Measurements from ENCODE around the gene UBE2E3. TPM values are rescaled to one million over a fixed set of nuclear protein-coding genes. Genes with fewer than 3 reads are reported as not detected.

Gene UBE2E3
- total and polyA plus RNA-seq, 2 of the 13 experiments (the other 11 are each of a cell fraction or from before 2014, with no cell fraction given) = 45.7 to 92.6 TPM

GRCh38 chr2:181036848-181037603 is 56.6 kb downstream of the UBE2E3 start (continued):
- TF ChIP-seq ZUFSP (CRISPR knock-in tag; IDR thresholded peaks at IDR 0.05; ENCODE audit: borderline replicate concordance) (no peak), CBX2 (IDR thresholded peaks at IDR 0.05; ENCODE audit: low read depth, low read length) (no peak), CBX2 (CRISPR knock-in tag; IDR thresholded peaks at IDR 0.05; ENCODE audit: low read depth) (no peak), SATB2 (CRISPR knock-in tag; IDR thresholded peaks at IDR 0.05) (no peak)

GRCh38 chr2:181037922-181038321 is 57.5 kb downstream of the UBE2E3 start:
- H4K20me1 ChIP-seq (ENCODE audit: insufficient read depth, low read length) = no peaks in the 10 kb centered on the region
- H3K4me2 ChIP-seq (ENCODE audit: low read depth, low read length) = no peak overlapping the region
- H3K36me3 ChIP-seq (replicated peaks in 1 of 2; ENCODE audit: control insufficient read depth in 1 of 2, insufficient read depth in 2 of 2, low read length in 2 of 2) = no peaks in the 10 kb centered on the region
- CTCF ChIA-PET (ENCODE audit: low intra/inter-chr PET ratio, low total read pairs) = no interaction called here
- in situ Hi-C loops (cut with HindIII; ENCODE audit: extremely low pct_ligation_motif_present, low pct_unique_long_range_greater_than_20kb) (no loop called here), intact Hi-C loops (cut with micrococcal nuclease; ENCODE audit: unreplicated experiment) (no loop called here)
- H2AFZ ChIP-seq (ENCODE audit: low read length) = no peak overlapping the region
- no peak for ATAC-seq
- H3K79me2 ChIP-seq (ENCODE audit: insufficient read depth, low read length) = peaks cover 4% of the 10 kb centered on the region
- no peaks in the 10 kb centered on the region for H3K9me3 ChIP-seq (ENCODE audit: low read length)
- H3K27ac ChIP-seq (ENCODE audit: extremely low read length, insufficient read depth, low read length) = no peak overlapping the region
- no peaks in the 10 kb centered on the region for H3K4me1 ChIP-seq (ENCODE audit: insufficient read depth, low read length)
- 96% methylated on average over 1 of the region's 1 CpG for WGBS (ENCODE audit: low lambda C conversion rate)
- FAIRE-seq = no peak
- no peak for DNase-seq (ENCODE audit: low spot score)
- H3K9ac ChIP-seq (ENCODE audit: insufficient read depth, low read depth, low read length) = no peak overlapping the region
- no peaks in the 10 kb centered on the region for H3K27me3 ChIP-seq (ENCODE audit: control insufficient read depth in 1 of 2, insufficient read depth in 2 of 2, low read length in 2 of 2)
- POLR2A ChIA-PET = no interaction called here
- no peak overlapping the region for H3K4me3 ChIP-seq (replicated peaks in 1 of 3; ENCODE audit: insufficient read depth in 1 of 3, low read depth in 2 of 3, low read length in 3 of 3)
- no TSS peak for BruUV-seq (replicated peaks)
- no peak for TF ChIP-seq ZFYVE20 (CRISPR knock-in tag; IDR thresholded peaks at IDR 0.05; ENCODE audit: borderline replicate concordance, low read depth)
- TF ChIP-seq NR0B2 (CRISPR knock-in tag; IDR thresholded peaks at IDR 0.05) = no peak
- TF ChIP-seq ETV5 (CRISPR knock-in tag; IDR thresholded peaks at IDR 0.05; ENCODE audit: borderline replicate concordance) = no peak
- no peak for TF ChIP-seq TAF15 (IDR thresholded peaks at IDR 0.05; ENCODE audit: low read depth, low read length, poor library complexity, severe bottlenecking)
- no peak for TF ChIP-seq ZNF17 (CRISPR knock-in tag; IDR thresholded peaks at IDR 0.05)
- TF ChIP-seq ZNF841 (CRISPR knock-in tag; IDR thresholded peaks at IDR 0.05; ENCODE audit: borderline replicate concordance) = no peak
- TF ChIP-seq ZNF367 (CRISPR knock-in tag; IDR thresholded peaks at IDR 0.05; ENCODE audit: borderline replicate concordance) = no peak
- no peak for TF ChIP-seq PAWR (CRISPR knock-in tag; IDR thresholded peaks at IDR 0.05; ENCODE audit: borderline replicate concordance)
- TF ChIP-seq SNRNP70 (IDR thresholded peaks at IDR 0.05; ENCODE audit: low read depth, low read length) = no peak
- TF ChIP-seq NFIC (IDR thresholded peaks at IDR 0.05; ENCODE audit: low read length) = no peak
- no peak for TF ChIP-seq TMF1 (CRISPR knock-in tag; IDR thresholded peaks at IDR 0.05; ENCODE audit: low read depth)
- TF ChIP-seq NFATC3 (CRISPR knock-in tag; IDR thresholded peaks at IDR 0.05) = no peak
